ENCODE results near the gene ADAM11.
"Not testable (repeated sequence)": the region's sequence is repeated elsewhere in the genome, so short reads cannot be mapped to it uniquely, and the experiment has no call there.

Gene ADAM11

DNA sequence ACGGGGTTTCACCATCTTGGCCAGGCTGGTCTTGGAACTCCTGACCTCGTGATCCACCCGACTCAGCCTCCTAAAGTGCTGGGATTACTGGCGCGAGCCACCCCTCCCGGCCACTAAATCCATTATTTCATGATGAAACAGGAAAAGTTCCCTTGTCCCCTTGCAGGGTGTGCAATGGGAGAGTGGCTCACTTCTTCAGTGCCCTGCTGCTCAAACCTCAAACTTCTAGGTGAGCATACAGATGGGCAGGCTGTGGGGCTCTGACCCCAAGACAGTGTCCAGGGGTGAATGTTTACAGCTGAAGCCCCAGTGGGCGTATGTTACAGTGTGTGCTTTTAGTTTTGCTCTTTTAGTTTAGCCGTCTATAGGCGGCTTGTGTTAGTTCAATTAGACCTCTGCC is 36.6 kb downstream of the ADAM11 start:
- DNase-seq, result no peak

- no peak for DNase-seq
Observed at GRCh38 chr17:44795928-44796327, 37.1 kb downstream of the ADAM11 start.

DNA sequence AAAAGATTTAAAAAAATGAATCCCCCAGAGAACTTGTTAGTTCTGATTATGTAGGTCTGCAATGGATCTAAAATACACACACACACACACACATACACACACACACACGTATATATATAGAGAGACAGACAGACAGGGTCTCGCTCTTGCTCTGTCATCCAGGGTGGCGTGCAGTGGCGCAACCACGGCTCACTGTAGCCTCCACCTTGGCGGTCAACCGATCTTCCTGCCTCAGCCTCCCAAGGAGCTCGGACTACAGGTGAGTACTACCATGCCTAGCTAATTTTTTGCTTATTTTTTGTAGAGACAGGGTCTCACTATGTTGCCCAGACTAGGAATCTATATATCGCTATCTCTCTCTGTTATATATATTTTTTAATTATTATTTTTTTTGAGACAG is 37.9 kb downstream of the ADAM11 start:
- DNase-seq, result no peak

GRCh38 chr17:44797802-44798201 is 39.0 kb downstream of the ADAM11 start:
- no peak for DNase-seq

DNA sequence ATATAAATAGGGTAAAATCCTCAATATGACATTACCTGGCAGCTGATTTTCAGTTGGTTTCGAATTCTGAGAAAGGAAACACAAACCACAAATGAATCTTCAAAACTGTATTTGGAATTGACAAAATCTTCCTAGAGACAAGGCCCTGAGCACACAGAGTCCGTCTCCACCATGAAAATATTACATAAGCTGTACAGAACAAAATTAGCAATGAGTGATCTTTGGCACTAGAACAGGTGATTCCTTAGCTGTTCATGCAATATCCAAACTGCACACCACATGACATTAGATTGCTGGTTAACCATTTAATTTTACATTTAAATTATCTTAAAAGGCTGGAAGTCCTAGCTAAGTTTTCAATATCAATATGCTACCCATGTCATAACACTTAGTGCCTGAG is 39.6 kb downstream of the ADAM11 start:
- no peak for DNase-seq

GRCh38 chr17:44801880-44802279 is 43.1 kb downstream of the ADAM11 start:
- DNase-seq, result peak; percentile 25

DNA sequence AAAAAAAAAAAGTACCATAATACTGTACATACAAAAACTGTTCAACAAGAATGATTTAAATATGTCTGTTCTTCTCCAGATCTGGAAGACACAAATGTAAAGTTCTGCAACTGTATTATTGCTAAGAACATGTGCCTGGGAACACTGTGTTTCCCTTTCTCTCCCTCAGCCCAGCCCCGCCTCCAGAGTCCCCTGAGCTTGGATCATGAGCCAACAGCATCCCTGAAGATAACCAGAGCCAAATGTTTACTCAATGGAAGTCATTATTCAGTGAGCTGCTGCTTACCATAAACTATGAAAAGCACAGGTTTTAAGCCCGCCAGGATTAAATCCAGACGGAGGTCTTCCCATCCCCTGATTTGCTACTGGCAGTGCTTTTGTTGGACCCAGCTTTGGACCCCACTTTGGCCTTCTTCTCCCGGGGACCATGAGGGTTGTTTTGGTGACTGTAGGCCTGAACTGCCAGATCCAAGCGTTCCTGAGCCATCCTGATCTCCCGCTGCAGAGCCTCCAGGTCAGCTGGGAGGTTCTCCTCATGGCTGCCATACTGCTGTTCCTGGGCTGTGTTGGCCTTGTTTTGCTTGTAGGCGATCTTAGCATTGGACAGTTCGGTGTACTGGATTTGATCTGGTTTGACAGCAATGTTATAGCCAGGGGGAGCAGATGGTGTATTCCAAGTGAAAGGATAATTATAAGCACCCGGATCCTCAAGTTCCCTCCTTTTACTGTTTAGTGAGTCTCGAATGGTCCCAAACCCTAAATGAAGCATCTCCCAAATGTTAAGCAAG is 45.7 kb downstream of the ADAM11 start:
- peak; percentile 22 for DNase-seq

- no peak for DNase-seq
Observed at GRCh38 chr17:44807093-44807816, 48.5 kb downstream of the ADAM11 start.

DNA sequence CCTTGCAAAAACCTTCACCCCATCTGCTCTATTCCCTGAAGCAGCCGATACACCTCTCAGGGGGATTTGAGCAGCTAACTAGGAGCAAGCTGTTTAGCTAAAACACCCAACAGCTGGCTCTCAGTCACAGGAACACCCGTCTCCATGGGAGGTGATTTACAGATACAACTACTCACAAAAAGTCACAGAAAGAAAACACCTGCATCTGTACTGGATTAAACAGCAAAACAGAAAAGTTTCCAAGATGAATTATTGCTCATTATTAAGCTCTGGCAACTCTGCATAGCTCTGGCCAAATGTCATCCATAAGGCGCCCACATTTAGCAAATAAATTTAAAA is 49.0 kb downstream of the ADAM11 start:
- peak; percentile 36 for DNase-seq

- DNase-seq, result no peak
Observed at GRCh38 chr17:44808156-44808555, 49.4 kb downstream of the ADAM11 start.

DNA sequence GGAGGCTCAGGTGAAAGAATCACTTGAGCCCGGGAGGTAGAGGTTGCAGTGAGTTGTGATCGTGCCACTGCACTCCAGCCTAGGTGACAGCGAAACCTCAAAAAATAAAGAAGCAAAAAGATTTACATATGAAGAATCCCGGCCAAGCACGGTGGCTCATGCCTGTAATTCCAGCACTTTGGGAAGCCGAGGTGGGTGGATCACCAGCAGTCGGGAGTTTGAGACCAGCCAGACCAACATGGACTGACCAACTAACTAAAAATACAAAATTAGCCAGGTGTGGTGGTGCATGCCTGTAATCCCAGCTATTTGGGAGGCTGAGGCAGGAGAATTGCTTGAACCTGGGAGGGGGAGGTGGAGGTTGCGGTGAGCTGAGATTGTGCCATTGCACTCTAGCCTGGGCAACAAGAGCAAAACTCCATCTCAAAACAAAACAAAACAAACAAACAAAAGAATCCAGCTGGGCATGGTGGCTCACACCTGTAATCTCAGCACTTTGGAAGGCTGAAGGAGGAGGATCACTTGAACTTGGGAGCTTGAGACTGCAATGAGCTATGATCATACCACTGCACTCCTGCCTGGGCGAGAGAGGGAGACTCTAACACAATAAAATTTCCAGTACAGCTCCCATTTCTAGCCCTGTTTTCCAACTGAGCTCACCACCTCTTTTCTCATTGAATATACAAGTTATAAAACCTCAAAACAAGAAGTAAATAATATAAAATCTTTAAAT is 50.0 kb downstream of the ADAM11 start:
- not testable (repeated sequence) for DNase-seq

GRCh38 chr17:44812263-44812662 is 53.5 kb downstream of the ADAM11 start:
- no peak for DNase-seq

GRCh38 chr17:44818508-44818907 is 59.7 kb downstream of the ADAM11 start:
- not testable (repeated sequence) for DNase-seq

- DNase-seq, result peak; percentile 92
Observed at GRCh38 chr17:44820631-44821212, 61.9 kb downstream of the ADAM11 start.

DNA sequence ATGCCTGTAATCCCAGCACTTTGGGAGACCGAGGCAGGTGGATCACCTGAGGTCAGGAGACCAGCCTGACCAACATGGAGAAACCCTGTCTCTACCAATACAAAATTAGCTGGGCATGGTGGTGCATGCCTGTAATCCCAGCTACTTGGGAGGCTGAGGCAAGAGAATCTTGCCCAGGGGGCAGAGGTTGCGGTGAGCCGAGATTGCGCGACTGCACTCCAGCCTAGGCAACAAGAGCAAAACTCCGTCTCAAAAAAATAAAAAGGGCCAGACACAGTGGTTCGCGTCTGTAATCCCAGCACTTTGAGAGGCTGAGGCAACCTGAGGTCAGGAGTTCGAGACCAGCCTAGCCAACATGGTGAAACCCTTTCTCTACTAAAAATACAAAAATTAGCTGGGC is 66.4 kb downstream of the ADAM11 start:
- DNase-seq, result not testable (repeated sequence)

DNA sequence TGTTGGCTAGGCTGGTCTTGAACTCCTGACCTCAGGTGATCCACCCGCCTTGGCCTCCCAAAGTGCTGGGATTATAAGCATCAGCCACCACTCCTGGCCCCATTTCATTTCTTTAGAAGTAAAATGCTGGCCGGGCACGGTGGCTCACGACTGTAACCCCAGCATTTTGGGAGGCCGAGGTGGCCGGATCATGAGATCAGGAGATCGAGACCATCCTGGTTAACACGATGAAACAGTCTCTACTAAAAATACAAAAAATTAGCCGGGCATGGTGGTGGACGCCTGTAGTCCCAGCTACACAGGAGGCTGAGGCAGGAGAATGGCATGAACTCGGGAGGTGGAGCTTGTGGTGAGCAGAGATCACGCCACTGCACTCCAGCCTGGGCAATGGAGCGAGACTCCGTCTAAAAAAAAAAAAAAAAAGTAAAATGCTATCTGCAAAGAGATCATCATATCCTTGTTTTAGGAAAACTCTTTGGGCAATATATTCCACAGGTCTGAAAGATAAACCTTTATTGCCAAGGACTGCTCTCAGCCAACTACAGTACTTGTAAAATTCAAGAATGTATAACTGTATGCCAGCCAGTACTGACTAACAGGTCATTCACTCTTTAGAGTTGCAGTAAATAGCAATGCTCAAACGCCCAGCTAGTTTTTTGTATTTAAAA is 67.5 kb downstream of the ADAM11 start:
- DNase-seq, result no peak

GRCh38 chr17:44827863-44828262 is 69.1 kb downstream of the ADAM11 start:
- DNase-seq, result no peak

DNA sequence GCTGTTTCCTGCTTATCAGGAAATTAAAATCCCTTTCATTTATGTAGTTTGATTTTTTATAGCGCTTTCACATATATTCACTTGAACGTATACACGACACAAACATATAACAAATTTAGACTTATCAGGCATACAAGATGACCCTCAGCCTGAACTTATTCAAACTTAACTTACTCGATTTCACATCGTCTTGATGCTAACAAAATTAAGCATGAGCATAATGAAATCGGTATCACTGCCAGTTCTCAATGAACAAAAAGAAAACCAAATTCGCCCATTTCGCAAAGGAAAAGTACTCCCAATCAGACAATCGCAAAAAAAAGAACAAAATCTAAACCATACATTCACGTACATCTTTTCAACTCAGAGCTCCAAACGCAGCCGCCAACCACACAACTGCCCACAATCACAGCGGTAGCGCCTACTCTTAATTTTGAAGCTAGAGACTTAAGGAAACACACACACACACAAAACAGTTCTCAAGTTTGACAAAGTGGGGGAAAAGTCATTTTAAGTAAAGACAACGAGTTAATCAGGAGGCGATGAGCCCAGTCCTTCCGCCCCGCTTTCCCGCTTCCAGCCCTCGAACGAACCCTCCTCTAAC is 70.2 kb downstream of the ADAM11 start:
- peak; percentile 25 for DNase-seq

DNA sequence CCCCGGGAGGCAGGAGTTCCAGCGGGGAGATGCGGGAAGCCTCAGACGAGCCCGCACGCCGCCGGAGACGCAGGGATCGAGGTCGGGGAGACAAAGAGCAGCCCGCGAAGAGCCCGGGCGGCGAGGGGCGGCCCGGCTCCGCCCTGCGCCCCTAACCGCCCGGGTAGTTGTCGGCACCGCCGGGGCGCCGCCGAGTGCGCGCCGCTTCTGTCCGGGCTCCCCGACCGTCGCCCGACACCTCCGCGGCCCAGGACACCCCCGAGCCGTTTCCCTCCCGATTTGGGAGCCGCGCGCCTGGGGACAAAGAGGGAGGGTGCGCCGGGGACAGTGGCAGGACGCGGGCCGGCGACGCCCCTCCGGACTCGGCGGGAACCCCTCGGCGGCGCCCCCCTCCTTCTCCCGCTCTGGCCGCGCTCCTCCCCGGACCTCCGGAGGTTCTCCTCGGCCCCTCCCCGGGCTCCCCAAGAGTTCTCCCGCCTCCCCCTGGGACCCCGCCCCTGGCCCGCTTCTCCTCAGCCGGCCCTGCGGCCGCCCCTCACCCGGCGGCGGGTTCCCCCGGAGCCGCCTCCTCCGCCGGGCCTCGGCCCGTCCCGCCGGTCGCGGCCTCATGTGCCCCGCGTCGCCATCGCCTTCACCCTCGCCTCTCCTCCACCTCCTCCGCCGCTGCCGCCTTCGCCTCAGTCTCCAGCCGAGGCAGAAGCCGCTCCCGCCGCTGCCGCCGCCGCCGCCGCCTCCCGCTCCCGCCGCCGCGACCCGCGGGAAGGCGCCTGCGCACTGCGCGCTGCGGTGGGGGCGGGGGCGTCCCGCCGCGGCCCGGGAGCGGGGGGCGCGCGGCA is 71.0 kb downstream of the ADAM11 start, which contains the start of gene GJC1:
Gene GJC1 (minus strand): TSS at position 765 of the 836 bp plus-strand sequence. CDS start 24,470 bp downstream, outside the sequence.
- DNase-seq, result peak; percentile 46

- DNase-seq, result no peak
Observed at GRCh38 chr17:44830359-44831288, 71.8 kb downstream of the ADAM11 start.
